Uterus (tissue), 2 donors: Measurements from ENCODE around the gene MYO18B.

ENCODE experiments used
- CTCF ChIP-seq, 4 experiments: fragments of 200-600 bp in 2 of 4; fragments of 450-650 bp in 2 of 4; sonication (generic) in 2 of 4; IDR thresholded peaks; one replicate each; pipeline ENCODE4 v1.5.1; 2016 to 2019; ENCODE audit warnings: antibody characterized with exemption in 4 of 4, mild to moderate bottlenecking in 2 of 4, moderate library complexity in 1 of 4
- POLR2A ChIP-seq, 2 donors: fragments of 450-650 bp; IDR thresholded peaks; one replicate each; pipeline ENCODE4 v1.6.1; 2016; ENCODE audit warnings: antibody characterized with exemption in 2 of 2, mild to moderate bottlenecking in 1 of 2, moderate library complexity in 1 of 2

GRCh38 chr22:25779426-25779825 lies 37.4 kb downstream of the MYO18B start:
- TF ChIP-seq POLR2A (IDR thresholded peaks at IDR 0.05) (no peak), CTCF (IDR thresholded peaks at IDR 0.05) (no peak)
